GOT3 (cell line): ENCODE data around the gene MICU1.
A peak's percentile ranks its signal among the peaks of the same experiment; 100 is the strongest.
"Not testable (repeated sequence)": the region's sequence is repeated elsewhere in the genome, so short reads cannot be mapped to it uniquely, and the experiment has no call there.

Experiments
- DNase-seq: peaks from one replicate; lab custom pipeline; 2025; ENCODE audit warnings: mixed read lengths; lab: John Stamatoyannopoulos, UW

MICU1 gene

DNA sequence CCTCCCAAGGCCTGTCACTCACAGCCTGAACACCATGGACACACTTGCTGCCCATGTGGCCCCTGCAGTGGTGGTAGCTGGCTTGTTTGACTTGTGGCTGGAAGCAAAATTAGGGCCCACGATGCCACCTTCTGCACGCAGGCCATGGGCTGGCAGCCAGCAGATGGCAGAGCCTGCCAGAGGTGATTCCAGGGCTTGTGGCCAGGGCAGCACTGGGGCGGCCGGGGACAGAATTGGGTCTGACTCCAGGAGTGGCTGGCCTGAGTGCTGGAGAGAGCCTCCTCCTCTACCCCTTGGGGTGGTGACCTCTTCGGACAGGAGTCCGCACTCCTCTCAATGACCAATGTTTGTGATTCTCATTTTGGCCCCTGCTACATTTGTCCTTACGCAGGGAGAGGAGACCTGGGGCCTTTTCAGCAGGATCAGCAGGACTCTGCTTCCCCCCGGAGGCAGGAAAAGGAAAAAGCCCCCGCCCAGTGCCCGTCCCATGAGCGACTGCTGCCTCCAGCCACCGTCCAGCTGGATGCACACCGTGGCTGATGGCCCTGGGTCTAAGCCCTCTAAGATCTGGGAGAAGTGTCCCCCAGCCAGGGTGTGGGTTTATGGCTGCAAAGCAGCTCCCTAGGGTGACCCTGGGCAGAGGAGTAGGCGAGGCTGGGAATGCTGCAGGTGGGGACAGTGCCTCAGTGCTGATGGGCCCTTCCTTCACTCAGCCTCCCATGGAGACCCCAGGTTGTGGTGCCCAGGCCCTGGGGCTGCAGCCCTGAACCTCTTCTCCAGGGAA, 297.6 kb downstream of the MICU1 start:
- DNase-seq: no peak

DNA sequence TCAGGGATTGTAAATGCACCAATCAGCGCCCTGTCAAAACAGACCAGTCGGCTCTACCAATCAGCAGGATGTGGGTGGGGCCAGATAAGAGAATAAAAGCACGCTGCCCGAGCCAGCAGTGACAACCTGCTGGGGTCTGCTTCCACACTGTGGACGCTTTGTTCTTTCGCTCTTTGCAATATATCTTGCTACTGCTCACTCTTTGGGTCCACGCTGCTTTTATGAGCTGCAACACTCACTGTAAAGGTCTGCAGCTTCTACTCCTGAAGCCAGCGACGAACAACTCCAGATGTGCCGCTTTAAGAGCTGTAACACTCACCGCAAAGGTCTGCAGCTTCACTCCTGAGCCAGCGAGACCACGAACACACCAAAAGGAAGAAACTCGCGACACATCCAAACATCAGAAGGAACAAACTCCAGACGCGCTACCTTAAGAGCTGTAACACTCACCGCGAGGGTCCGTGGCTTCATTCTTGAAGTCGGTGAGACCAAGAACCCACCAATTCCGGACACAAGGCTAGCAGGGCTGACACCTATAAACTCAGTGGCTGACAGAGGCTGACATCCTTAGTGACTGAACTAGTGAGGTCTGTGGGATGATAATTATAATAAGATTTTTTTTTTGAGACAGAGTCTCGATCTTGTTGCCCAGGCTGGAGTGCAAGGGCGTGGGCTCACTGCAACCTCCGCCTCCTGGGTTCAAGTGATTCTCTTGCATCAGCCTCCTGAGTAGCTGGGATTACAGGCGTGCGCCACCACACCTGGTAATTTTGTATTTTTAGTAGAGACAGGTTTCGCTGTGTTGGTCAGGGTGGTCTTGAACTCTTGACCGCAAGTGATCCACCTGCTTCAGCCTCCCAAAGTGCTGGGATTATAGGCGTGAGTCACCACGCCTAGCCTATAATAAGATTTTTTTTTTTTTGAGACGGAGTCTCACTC, 298.9 kb downstream of the MICU1 start:
- DNase-seq: not testable (repeated sequence)

DNA sequence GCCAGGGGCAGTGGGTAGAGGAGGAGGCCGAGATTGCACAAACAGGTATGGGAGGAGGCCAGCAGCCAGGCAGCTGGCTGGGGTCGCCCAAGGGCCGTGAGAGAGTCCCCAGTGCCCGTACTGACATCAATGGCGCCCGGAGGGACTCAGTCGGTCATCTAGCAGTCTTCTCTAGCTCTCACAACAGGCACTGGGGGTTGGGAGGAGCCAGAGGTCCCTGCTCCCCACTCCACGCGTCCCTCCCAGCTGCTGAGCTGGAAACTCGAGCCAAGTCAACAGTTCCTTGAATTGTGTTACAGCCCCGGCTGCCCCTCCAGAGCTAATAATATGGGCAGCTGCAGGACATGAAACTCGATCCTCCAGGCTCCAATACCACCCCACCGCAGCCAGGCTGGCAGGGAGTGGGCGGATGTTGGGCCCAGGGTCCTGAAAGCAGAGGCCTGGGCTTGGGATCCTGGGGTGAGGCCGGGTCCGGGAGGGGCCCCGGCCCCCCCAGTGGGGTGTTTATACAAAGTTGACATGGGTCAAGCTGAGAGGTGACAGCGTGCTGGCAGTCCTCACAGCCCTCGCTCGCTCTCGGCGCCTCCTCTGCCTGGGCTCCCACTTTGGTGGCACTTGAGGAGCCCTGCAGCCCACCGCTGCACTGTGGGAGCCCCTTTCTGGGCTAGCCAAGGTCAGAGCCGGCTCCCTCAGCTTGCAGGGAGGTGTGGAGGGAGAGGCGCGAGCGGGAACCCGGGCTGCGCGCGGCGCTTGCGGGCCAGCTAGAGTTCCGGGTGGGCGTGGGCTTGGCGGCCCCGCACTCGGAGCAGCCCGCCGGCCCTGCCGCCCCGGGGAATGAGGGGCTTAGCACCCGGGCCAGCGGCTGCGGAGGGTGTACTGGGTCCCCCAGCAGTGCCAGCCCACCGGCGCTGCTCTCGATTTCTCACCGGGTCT, 300.4 kb downstream of the MICU1 start:
- DNase-seq: not testable (repeated sequence)

DNA sequence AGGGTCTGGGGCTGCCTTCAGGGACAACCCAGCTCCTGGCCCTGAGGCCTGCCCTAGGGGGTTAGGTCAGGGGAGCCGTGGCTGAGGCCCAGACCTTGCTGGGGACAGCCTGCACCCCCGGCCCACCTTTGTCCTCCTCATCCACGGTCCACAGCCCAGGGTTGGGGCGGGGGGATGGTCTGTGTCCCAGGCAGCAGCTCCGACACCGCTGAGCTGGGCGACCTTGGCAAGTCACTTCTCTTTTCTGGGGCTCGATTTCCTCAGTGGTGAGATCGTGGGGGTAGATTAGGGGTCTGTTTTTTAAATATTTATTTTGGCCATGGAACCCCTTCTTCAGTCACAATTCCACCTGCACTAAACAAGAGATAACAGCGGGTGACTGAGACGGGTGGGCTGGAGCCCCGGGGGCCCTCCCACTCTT, 302.1 kb downstream of the MICU1 start:
- DNase-seq: no peak

DNA sequence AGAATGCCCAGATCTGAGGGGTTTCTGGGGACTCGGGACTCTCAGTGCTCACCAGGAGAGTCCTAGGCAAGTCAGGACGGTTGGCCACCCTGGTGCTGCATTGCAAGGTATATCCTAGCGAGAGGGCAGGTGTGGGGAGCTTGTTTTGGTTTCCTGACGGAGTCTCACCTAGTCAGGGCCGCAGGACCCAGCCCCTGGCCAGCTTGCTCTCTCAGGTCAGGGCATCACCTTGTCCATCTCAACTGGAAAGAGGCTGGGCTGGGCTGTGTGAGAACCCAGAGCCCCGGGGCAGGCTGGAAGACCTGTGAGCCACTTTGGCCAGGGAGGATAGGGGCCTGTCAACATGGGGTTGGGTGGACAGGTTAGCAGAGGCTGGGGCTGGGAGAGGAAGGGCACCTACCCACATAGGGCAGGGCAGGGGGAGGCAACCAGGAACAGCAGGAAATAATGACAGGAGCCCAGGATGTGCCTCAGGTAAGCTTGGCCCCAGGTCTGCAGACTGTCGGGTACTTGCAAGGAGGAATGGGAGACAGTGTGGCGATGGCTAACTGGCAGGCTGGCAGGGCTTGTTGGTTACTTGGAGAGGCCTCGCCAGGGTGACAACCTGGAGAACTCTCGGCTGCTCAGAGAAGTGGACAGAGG, 302.6 kb downstream of the MICU1 start:
- DNase-seq: no peak

DNA sequence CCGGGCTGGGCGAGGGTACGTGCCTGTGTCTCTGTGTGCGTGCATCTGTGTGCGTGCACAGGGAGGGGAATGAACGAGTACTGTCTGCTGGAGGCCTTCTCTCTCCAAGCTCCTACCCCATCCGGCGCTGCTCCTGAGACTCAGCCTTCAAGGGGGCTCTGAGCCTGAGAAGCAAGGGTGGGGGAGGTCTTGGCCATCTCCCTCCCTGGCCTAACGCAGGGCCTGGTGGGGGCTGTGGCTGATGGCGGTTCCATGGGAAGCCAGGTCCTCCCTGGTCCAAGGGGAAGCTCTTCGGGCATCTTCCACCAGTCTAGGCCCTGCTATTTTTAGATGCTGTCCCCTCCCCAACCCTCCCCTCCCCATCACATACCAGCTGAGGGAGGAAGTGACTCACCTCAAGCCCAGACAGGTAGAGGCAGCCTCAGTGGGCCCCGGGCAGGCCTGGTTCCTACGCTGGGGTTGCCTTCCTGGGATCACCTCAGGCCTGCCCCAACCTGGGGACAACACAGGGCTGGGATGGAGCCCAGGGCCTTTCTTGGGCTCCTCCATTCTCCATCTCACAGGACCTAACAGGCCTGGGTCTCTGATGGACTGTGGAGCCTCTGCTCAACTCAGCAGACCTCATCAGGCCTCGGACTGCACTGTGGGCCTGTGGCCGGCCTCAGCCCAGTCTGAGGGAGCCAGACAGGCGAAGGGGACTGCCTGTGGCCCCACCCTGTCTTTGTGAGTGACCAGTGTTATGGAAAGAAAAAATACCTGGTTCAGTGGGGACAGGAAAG, 303.4 kb downstream of the MICU1 start:
- no peak for DNase-seq

DNA sequence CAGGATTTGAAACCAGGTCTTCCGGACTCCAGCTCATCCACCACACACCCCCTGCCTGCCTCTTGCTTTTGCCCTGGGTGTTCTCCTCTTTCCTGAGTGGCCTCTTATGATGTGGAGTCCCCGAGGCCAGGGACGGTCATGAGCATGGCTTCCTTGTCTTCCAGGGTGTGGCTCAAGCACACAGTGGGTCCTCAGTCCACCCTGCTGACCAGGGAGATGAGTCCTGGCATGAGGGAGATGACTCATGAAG, 303.9 kb downstream of the MICU1 start:
- no peak for DNase-seq

DNA sequence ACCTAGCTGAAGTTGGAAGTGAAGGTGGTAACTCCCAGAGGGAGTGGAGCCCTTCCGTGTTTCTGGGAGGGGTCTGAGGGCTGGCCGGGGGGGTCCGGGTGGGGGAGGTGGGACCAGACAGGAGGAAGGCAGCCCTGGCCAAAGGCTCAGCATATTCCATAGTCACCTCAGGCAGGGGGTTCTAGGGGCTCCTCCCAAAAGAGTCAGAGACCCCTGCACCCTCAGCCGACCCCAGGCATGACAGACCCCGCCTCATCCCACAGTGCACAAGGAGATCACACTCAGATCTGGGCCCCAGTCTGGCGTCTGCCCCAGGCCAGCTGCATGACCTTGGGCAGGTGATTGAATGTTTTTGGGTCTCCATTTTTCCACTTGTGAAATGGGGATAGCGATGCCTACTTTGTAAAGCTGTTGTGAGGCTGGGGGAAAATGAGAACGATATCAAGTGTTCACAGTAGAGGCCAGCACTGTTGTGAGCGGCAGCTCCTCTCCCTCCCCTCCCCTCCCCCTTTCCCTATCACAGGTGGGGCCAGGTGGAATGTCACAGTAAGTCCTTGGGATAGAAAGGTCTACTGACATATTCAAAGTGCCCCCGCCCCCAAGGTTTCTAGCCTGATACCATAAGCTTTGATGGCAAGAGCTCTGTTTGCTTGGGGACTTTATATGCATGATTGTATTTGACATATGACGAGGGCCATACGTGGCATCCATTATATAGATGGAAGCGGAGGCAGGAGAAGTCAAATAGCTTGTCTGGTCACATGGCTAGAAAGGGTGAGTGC, 304.4 kb downstream of the MICU1 start:
- no peak for DNase-seq

DNA sequence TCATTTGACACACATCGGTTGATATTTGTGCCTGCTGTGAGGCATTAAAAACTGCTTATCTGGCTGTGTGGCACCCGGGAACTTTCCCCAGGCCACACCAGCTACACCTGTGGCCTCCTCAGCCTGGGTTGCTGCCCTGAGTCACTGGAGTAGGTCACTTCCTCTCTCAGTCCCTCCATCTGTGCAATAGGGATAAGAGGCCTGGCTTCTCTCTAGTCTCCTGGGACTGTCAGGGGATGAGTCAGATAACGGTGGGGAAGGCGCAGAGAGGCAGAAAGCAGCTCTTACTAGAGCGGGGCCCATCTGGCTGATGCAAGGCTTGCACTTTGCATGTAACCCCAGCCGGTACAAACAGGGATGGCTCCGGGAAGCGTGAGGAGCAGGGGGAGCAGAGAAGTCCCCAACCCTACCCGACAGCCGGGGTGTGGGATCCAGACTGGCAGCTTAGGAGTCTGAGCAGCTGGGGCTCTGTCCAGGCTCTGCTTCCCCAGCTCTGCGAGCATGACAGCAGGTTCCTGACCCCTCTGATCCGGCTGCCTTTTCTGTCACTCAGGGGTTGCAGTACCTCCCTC, 305.1 kb downstream of the MICU1 start:
- DNase-seq: peak; percentile 83

DNA sequence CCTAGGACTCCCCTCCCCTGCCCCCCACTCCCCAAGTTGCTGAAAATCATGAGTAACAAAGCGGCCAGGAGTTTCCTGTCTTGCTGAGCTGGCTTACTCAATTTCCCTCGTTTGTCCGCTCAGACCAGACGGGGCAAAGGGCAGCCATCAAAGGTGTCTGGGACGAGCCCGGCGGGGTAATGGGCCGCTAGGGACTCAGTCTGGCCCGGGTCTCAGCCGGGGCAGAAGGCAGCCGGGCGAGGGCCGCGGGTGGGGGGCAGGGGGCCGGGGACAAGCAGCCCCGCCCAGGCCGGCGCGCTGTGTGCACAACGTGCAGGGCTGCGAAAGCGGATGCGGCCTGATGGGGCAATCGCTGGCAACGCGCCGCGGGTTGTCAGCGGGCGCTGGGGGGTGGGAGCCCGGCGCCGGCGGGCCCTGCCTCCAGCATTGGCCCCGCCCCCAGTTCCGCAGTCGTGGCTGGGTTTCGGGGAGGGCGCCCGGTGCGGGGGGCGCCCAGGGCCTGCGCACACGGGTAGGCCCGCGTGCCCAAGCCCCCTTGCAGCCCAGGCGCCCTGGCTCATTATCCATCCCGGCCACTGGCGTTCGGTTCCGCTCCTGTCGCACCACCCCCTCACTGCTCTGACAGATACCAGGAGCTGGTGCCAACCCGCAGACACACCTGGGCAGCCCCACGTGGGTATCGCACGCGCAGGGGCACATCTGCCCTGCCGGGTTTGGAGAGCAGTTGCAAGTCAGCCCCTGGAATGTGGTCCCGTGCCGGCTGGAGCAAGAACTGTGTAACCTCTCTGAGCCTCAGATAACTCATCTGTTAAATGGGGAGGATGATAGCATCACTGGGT, 306.2 kb downstream of the MICU1 start:
- DNase-seq: peak; percentile 65

DNA sequence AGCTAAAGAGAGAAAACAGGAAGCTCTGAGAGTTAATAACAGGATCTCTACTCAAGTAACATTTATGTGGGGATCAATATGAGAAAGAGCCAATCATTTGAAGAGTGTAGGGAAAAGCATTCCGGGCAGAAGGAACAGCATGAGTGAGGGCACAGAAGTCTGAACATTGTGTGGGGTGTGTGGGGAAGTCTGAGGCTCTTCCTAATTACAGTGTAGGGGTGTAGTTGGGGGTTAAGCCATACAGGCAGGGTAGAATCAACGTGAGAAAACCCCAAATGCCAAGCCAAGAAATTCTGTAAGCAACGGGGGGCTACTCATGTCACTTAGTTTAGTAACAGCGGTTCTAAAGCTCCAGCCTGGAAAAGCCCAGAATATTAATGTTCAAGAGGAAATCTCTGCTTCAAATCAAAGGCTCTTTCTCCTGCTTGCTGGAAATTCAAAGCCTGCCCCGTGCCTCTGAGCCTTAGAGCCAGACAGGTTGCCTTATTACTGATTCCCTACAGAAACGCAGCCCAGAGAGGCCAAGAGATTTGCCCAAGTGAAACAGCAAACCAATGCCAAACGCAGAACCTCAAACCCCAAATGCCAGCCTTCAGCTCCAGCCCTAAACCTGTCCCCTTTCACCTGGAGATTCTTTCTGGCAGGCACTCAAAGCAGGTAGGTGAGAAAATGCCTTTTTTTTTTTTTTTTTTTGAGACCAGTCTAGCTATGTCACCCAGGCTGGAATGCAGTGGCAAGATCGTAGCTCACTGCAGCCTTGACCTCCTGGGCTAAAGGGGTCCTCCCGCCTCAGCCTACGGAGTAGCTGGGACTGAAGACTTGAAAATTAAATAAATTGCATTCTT, 307.2 kb downstream of the MICU1 start:
- DNase-seq: no peak
